AG04450 (cell line): Measurements from ENCODE around the gene NCCRP1. TPM values are rescaled to one million over a fixed set of nuclear protein-coding genes. Genes with fewer than 3 reads are reported as not detected.
"Not testable (repeated sequence)": the region's sequence is repeated elsewhere in the genome, so short reads cannot be mapped to it uniquely, and the experiment has no call there.

Source experiments
- CTCF ChIA-PET: fragments of 300-600, 350-600 bp; formaldehyde crosslinking; extraction: SDS; loops from one replicate; lab custom pipeline; 2022; ENCODE audit warnings: antibody characterized with exemption, inconsistent platforms; lab: Charles Lee
- POLR2A ChIA-PET: fragments of 350-600 bp; formaldehyde crosslinking; extraction: SDS; loops from one replicate; lab custom pipeline; 2021; ENCODE audit warnings: antibody characterized with exemption, inconsistent platforms; lab: Yijun Ruan, JAX
- DNase-seq: peaks from one replicate; pipeline ENCODE4 v3.0.0-alpha.2; 2011; ENCODE audit warnings: low read depth, low spot score
- H3K27ac ChIP-seq: one replicate; pipeline ENCODE4 v1.5.1; 2012; ENCODE audit warnings: low read depth, low read length, control low read depth
- H3K27me3 ChIP-seq: one replicate; pipeline ENCODE4 v1.6.0; 2012; ENCODE audit warnings: low read length; ENCODE audit not compliant: control insufficient read depth, insufficient read depth
- H3K4me3 ChIP-seq: 2 replicates; pipeline ENCODE4 v1.5.1; 2011; ENCODE audit warnings: mild to moderate bottlenecking, low read depth, low read length, control low read depth
- H3K9me3 ChIP-seq: 2 replicates; pipeline ENCODE4 v1.5.1; 2012; ENCODE audit warnings: low read length; ENCODE audit not compliant: control insufficient read depth, insufficient read depth
- CTCF ChIP-seq: IDR thresholded peaks from 2 replicates; pipeline ENCODE4 v1.5.1; 2011; ENCODE audit warnings: low read depth, low read length, control low read depth, inconsistent platforms
- polyA plus RNA-seq: library from polyadenylated mRNA; depleted of rRNA; stranded (reverse); fragments of >200 nt; gene quantifications from 2 replicates; pipeline ENCODE4 v1.2.3, GENCODE V29; 2011

NCCRP1 gene
- polyA plus RNA-seq, 1 experiment = not detected

GRCh38 chr19:39217094-39217493 lies 20.3 kb downstream of the NCCRP1 start:
- Histone ChIP-seq H3K9me3 (no peaks in the 10 kb centered on the region; the same call in 1 of the 2 replicates), H3K27ac (no peak overlapping the region), H3K27me3 (peaks cover 3% of the 10 kb centered on the region), H3K4me3 (no peak overlapping the region)
- POLR2A ChIA-PET = no interaction called here
- no peak for TF ChIP-seq CTCF
- CTCF ChIA-PET = no interaction called here
- no peak for DNase-seq

- Histone ChIP-seq H3K27me3 (peaks cover 3% of the 10 kb centered on the region), H3K27ac (no peak overlapping the region), H3K9me3 (no peaks in the 10 kb centered on the region; the same call in 1 of the 2 replicates), H3K4me3 (no peak overlapping the region)
- TF ChIP-seq CTCF = no peak
- ChIA-PET CTCF (no interaction called here), POLR2A (interaction anchor here (0.6 to 0.7 kb wide), 2 partner anchors 61 to 138 kb away, joined by 3 to 7 read pairs; no protein-coding TSS in a partner anchor)
- DNase-seq = no peak
Observed at GRCh38 chr19:39218230-39219007, 21.7 kb downstream of the NCCRP1 start.

- DNase-seq, CTCF ChIA-PET, H3K27ac ChIP-seq, H3K4me3 ChIP-seq, H3K9me3 ChIP-seq, POLR2A ChIA-PET, H3K27me3 ChIP-seq: not testable (repeated sequence)
Observed at GRCh38 chr19:39219108-39219507, 22.3 kb downstream of the NCCRP1 start.

GRCh38 chr19:39223703-39224279 lies 27.0 kb downstream of the NCCRP1 start:
- Histone ChIP-seq H3K4me3 (no peak overlapping the region), H3K27ac (no peak overlapping the region), H3K27me3 (peaks cover 3% of the 10 kb centered on the region), H3K9me3 (no peaks in the 10 kb centered on the region)
- POLR2A ChIA-PET = no interaction called here
- DNase-seq = no peak
- CTCF ChIA-PET = no interaction called here
- TF ChIP-seq CTCF = no peak

GRCh38 chr19:39224910-39225309 lies 28.1 kb downstream of the NCCRP1 start:
- H3K27me3 ChIP-seq = peaks cover 3% of the 10 kb centered on the region
- ChIA-PET POLR2A (no interaction called here), CTCF (no interaction called here)
- no peak for DNase-seq
- TF ChIP-seq CTCF = no peak
- no peaks in the 10 kb centered on the region for H3K9me3 ChIP-seq
- no peak overlapping the region for H3K27ac ChIP-seq
- no peak overlapping the region for H3K4me3 ChIP-seq
